ENCODE results near the gene ERG.

- TF ChIP-seq ELK1 (IDR thresholded peaks at IDR 0.05; ENCODE audit: low read depth, low read length) (no peak), CTCF (IDR thresholded peaks at IDR 0.05) (no peak), RCOR1 (IDR thresholded peaks at IDR 0.05; ENCODE audit: low read depth, low read length) (no peak), CEBPB (IDR thresholded peaks at IDR 0.05) (no peak), USF2 (IDR thresholded peaks at IDR 0.05) (no peak), KDM1A (IDR thresholded peaks at IDR 0.05; ENCODE audit: low read depth) (no peak), JUN (IDR thresholded peaks at IDR 0.05) (no peak)
Observed at GRCh38 chr21:38402291-38402690, 96.0 kb downstream of the ERG start.

Data from A549 (cell line).